Left lung (tissue), 10 donors: ENCODE measurements around the gene MPO. TPM values are rescaled to one million over a fixed set of nuclear protein-coding genes. Genes with fewer than 3 reads are reported as not detected.

Experiments used
- ATAC-seq: fragments of 200-7000 bp; cut with Tn5 transposase; one replicate; pipeline ENCODE4 v1.9.1; 2020; ENCODE audit warnings: moderate library complexity
- DNase-seq, 4 donors: peaks; one replicate each; pipeline ENCODE4 v3.0.0-alpha.2; 2013 to 2020
- H3K27ac ChIP-seq, 2 donors: fragments of 200-600 bp; sonication (generic) in 1 of 2; one replicate each; pipeline versions ENCODE4 v1.5.0 to v1.8.0; 2020 to 2021
- H3K27me3 ChIP-seq, 2 donors: fragments of 200-600 bp; sonication (generic) in 1 of 2; one replicate each; pipeline versions ENCODE4 v1.5.0 to v1.8.0; 2020 to 2021
- H3K36me3 ChIP-seq, 2 donors: fragments of 200-600 bp; sonication (generic) in 1 of 2; one replicate each; pipeline versions ENCODE4 v1.5.0 to v1.8.0; 2020 to 2021
- H3K4me1 ChIP-seq, 2 donors: fragments of 200-600 bp; one replicate each; pipeline ENCODE4 v1.8.0; 2021
- H3K4me3 ChIP-seq, 2 donors: fragments of 200-600 bp; sonication (generic) in 1 of 2; one replicate each; pipeline versions ENCODE4 v1.5.0 to v1.8.0; 2020 to 2021; ENCODE audit warnings: mild to moderate bottlenecking in 1 of 2
- H3K9me3 ChIP-seq, 2 donors: fragments of 200-600 bp; sonication (generic) in 1 of 2; one replicate each; pipeline versions ENCODE4 v1.5.0 to v1.8.0; 2020 to 2021
- CTCF ChIP-seq, 2 donors: fragments of 200-600 bp; sonication (generic) in 1 of 2; IDR thresholded peaks; one replicate each; pipeline versions ENCODE4 v1.5.0 to v1.8.0; 2021; ENCODE audit warnings: antibody characterized with exemption in 2 of 2
- intact Hi-C, 2 donors: fragments of 100-400 bp; cut with DNase I; formaldehyde crosslinking; loops; one replicate each; pipeline versions ENCODE4 v1.11.2 to v1.14.2; 2022
- polyA plus RNA-seq, 6 donors: library from polyadenylated mRNA; unstranded; fragments of 120-200 nt; gene quantifications; one replicate each; pipeline ENCODE4 v1.2.1, GENCODE V29; 2013; ENCODE audit not compliant: insufficient read length in 6 of 6
- total RNA-seq, 2 donors: library from RNA; stranded (reverse); fragmentation: NEBNext Ultra II Directional; extraction: Animal tissue kit (Norgen Biotek cat#: 25700); gene quantifications; one replicate each; pipeline ENCODE4 v1.2.1, GENCODE V29; 2021
- donor health status: DM: no; HTN: yes; CAD: no.
- donor health status: DM: no; HTN: no; CAD: no.

The MPO gene
- total and polyA plus RNA-seq, 8 donors: 1.0 to 15.3 (median 11.2) TPM

GRCh38 chr17:58316260-58316960 is 35.7 kb upstream of the MPO start:
- Histone ChIP-seq H3K27ac (no peak overlapping the region), H3K4me3 (no peak overlapping the region), H3K27me3 (no peaks in the 10 kb centered on the region), H3K9me3 (no peaks in the 10 kb centered on the region), H3K4me1 (peaks cover 0 to 5% of the 10 kb centered on the region in 2 donors), H3K36me3 (no peaks in the 10 kb centered on the region)
- ATAC-seq (no peak), DNase-seq (peak in 1 of 4 donors; percentile 37)
- TF ChIP-seq CTCF (IDR thresholded peaks at IDR 0.05): no peak
- intact Hi-C loops: loop anchor here in 1 of 2 donors (10.0 kb wide), 1 partner anchor 128 kb away; no protein-coding TSS in a partner anchor

- intact Hi-C loops: loop anchor here in 1 of 2 donors (10.0 kb wide), 1 partner anchor 129 kb away; no protein-coding TSS in a partner anchor
- Histone ChIP-seq H3K4me3 (no peak overlapping the region), H3K27ac (no peak overlapping the region), H3K27me3 (no peaks in the 10 kb centered on the region), H3K9me3 (no peaks in the 10 kb centered on the region), H3K4me1 (peaks cover 0 to 5% of the 10 kb centered on the region in 2 donors), H3K36me3 (no peaks in the 10 kb centered on the region)
- DNase-seq (no peak), ATAC-seq (no peak)
- no peak for TF ChIP-seq CTCF (IDR thresholded peaks at IDR 0.05)
Observed at GRCh38 chr17:58315750-58316149, 35.0 kb upstream of the MPO start.

- TF ChIP-seq CTCF (IDR thresholded peaks at IDR 0.05): no peak
- Histone ChIP-seq H3K9me3 (no peaks in the 10 kb centered on the region), H3K4me1 (peaks cover 0 to 5% of the 10 kb centered on the region in 2 donors), H3K27ac (no peak overlapping the region), H3K27me3 (no peaks in the 10 kb centered on the region), H3K36me3 (no peaks in the 10 kb centered on the region), H3K4me3 (no peak overlapping the region)
- ATAC-seq: no peak
- DNase-seq: no peak
- intact Hi-C loops: loop anchor here in 1 of 2 donors (10.0 kb wide), 1 partner anchor 130 kb away; no protein-coding TSS in a partner anchor
Observed at GRCh38 chr17:58315281-58315711, 34.6 kb upstream of the MPO start.

- Histone ChIP-seq H3K4me3 (no peak overlapping the region), H3K27ac (no peak overlapping the region), H3K9me3 (no peaks in the 10 kb centered on the region), H3K27me3 (no peaks in the 10 kb centered on the region), H3K4me1 (peaks cover 0 to 5% of the 10 kb centered on the region in 2 donors), H3K36me3 (no peaks in the 10 kb centered on the region)
- intact Hi-C loops: loop anchor here in 1 of 2 donors (10.0 kb wide), 1 partner anchor 130 kb away; no protein-coding TSS in a partner anchor
- ATAC-seq (no peak), DNase-seq (no peak)
- no peak for TF ChIP-seq CTCF (IDR thresholded peaks at IDR 0.05)
Observed at GRCh38 chr17:58314706-58315015, 33.9 kb upstream of the MPO start.

GRCh38 chr17:58313815-58314705 is 33.3 kb upstream of the MPO start:
- intact Hi-C loops: loop anchor here in 1 of 2 donors (10.0 kb wide), 1 partner anchor 131 kb away; no protein-coding TSS in a partner anchor
- H3K9me3 ChIP-seq: no peaks in the 10 kb centered on the region
- ATAC-seq (no peak), DNase-seq (no peak)
- no peak overlapping the region for H3K4me3 ChIP-seq
- H3K27ac ChIP-seq: no peak overlapping the region
- no peaks in the 10 kb centered on the region for H3K36me3 ChIP-seq
- peaks cover 0 to 5% of the 10 kb centered on the region in 2 donors for H3K4me1 ChIP-seq
- no peaks in the 10 kb centered on the region for H3K27me3 ChIP-seq
- no peak for TF ChIP-seq CTCF (IDR thresholded peaks at IDR 0.05)
